ENCODE measurements around the gene S100A8.
"Not testable (repeated sequence)": the region's sequence is repeated elsewhere in the genome, so short reads cannot be mapped to it uniquely, and the experiment has no call there.

S100A8 gene

GRCh38 chr1:153349363-153350320 lies 41.2 kb downstream of the S100A8 start:
- Histone ChIP-seq H3K36me3 (ENCODE audit: control insufficient read depth in 5 of 5, insufficient read depth in 5 of 5, low read length in 5 of 5) (no peaks in the 10 kb centered on the region), H3K27me3 (ENCODE audit: control insufficient read depth in 5 of 5, insufficient read depth in 4 of 5, low read length in 5 of 5) (peaks cover 15 to 47% (median 28%) of the 10 kb centered on the region in 5 donors), H3K27ac (ENCODE audit: low read depth, low read length) (no peak overlapping the region)

GRCh38 chr1:153348511-153349362 lies 42.1 kb downstream of the S100A8 start, which contains the start of gene PGLYRP4:
Gene PGLYRP4 (minus strand): TSS chr1:153348841. CDS start chr1:153347932, 909 bp downstream.
- Histone ChIP-seq H3K4me3 (ENCODE audit: low read depth in 1 of 5, low read length in 5 of 5) (no peak within 1 kb of the TSS), H3K9me3 (ENCODE audit: control insufficient read depth in 5 of 5, low read length in 5 of 5) (no peaks in the 10 kb centered on the region), H3K27ac (ENCODE audit: low read depth, low read length) (no peak within 1 kb of the TSS), H3K36me3 (ENCODE audit: control insufficient read depth in 5 of 5, insufficient read depth in 5 of 5, low read length in 5 of 5) (no peaks in the 10 kb centered on the region), H3K27me3 (ENCODE audit: control insufficient read depth in 5 of 5, insufficient read depth in 4 of 5, low read length in 5 of 5) (peaks cover 15 to 52% (median 28%) of the 10 kb centered on the region in 5 donors), H3K4me1 (ENCODE audit: control insufficient read depth in 5 of 5, insufficient read depth in 5 of 5, low read length in 5 of 5) (no peaks in the 10 kb centered on the region), H3K9ac (ENCODE audit: low read length in 5 of 5) (no peak within 1 kb of the TSS)

More at GRCh38 chr1:153349363-153350320, 41.2 kb downstream of the S100A8 start:
- Histone ChIP-seq H3K4me3 (ENCODE audit: low read depth in 1 of 5, low read length in 5 of 5) (no peak overlapping the region), H3K4me1 (ENCODE audit: control insufficient read depth in 5 of 5, insufficient read depth in 5 of 5, low read length in 5 of 5) (no peaks in the 10 kb centered on the region), H3K9ac (ENCODE audit: low read length in 5 of 5) (no peak overlapping the region), H3K9me3 (ENCODE audit: control insufficient read depth in 5 of 5, low read length in 5 of 5) (no peaks in the 10 kb centered on the region)

GRCh38 chr1:153347856-153348255 lies 43.0 kb downstream of the S100A8 start:
- Histone ChIP-seq H3K27me3 (ENCODE audit: control insufficient read depth in 5 of 5, insufficient read depth in 4 of 5, low read length in 5 of 5) (peaks cover 15 to 52% (median 28%) of the 10 kb centered on the region in 5 donors), H3K9me3 (ENCODE audit: control insufficient read depth in 5 of 5, low read length in 5 of 5) (no peaks in the 10 kb centered on the region), H3K9ac (ENCODE audit: low read length in 5 of 5) (no peak overlapping the region), H3K27ac (ENCODE audit: low read depth, low read length) (no peak overlapping the region), H3K36me3 (ENCODE audit: control insufficient read depth in 5 of 5, insufficient read depth in 5 of 5, low read length in 5 of 5) (no peaks in the 10 kb centered on the region), H3K4me3 (ENCODE audit: low read depth in 1 of 5, low read length in 5 of 5) (no peak overlapping the region), H3K4me1 (ENCODE audit: control insufficient read depth in 5 of 5, insufficient read depth in 5 of 5, low read length in 5 of 5) (no peaks in the 10 kb centered on the region)

GRCh38 chr1:153347049-153347448 lies 43.8 kb downstream of the S100A8 start:
- not testable (repeated sequence) for H3K27ac ChIP-seq (ENCODE audit: low read depth, low read length); H3K4me3 ChIP-seq (ENCODE audit: low read depth in 1 of 5, low read length in 5 of 5); H3K9me3 ChIP-seq (ENCODE audit: control insufficient read depth in 5 of 5, low read length in 5 of 5); H3K36me3 ChIP-seq (ENCODE audit: control insufficient read depth in 5 of 5, insufficient read depth in 5 of 5, low read length in 5 of 5); H3K4me1 ChIP-seq (ENCODE audit: control insufficient read depth in 5 of 5, insufficient read depth in 5 of 5, low read length in 5 of 5); H3K9ac ChIP-seq (ENCODE audit: low read length in 5 of 5)
- peaks cover 15 to 52% (median 28%) of the 10 kb centered on the region in 5 donors for H3K27me3 ChIP-seq (ENCODE audit: control insufficient read depth in 5 of 5, insufficient read depth in 4 of 5, low read length in 5 of 5)

- Histone ChIP-seq H3K4me1 (ENCODE audit: control insufficient read depth in 5 of 5, insufficient read depth in 5 of 5, low read length in 5 of 5) (no peaks in the 10 kb centered on the region), H3K4me3 (ENCODE audit: low read depth in 1 of 5, low read length in 5 of 5) (no peak overlapping the region), H3K27ac (ENCODE audit: low read depth, low read length) (no peak overlapping the region), H3K9ac (ENCODE audit: low read length in 5 of 5) (no peak overlapping the region), H3K36me3 (ENCODE audit: control insufficient read depth in 5 of 5, insufficient read depth in 5 of 5, low read length in 5 of 5) (no peaks in the 10 kb centered on the region), H3K27me3 (ENCODE audit: control insufficient read depth in 5 of 5, insufficient read depth in 4 of 5, low read length in 5 of 5) (peaks cover 15 to 46% (median 27%) of the 10 kb centered on the region in 5 donors), H3K9me3 (ENCODE audit: control insufficient read depth in 5 of 5, low read length in 5 of 5) (no peaks in the 10 kb centered on the region)
These were observed 44.7 kb downstream of the S100A8 start for GRCh38 chr1:153346077-153346723.

- H3K27me3 ChIP-seq (ENCODE audit: control insufficient read depth in 5 of 5, insufficient read depth in 4 of 5, low read length in 5 of 5) = peaks cover 15 to 46% (median 27%) of the 10 kb centered on the region in 5 donors
- H3K4me3 ChIP-seq (ENCODE audit: low read depth in 1 of 5, low read length in 5 of 5) = no peak overlapping the region
- H3K27ac ChIP-seq (ENCODE audit: low read depth, low read length) = no peak overlapping the region
- H3K36me3 ChIP-seq (ENCODE audit: control insufficient read depth in 5 of 5, insufficient read depth in 5 of 5, low read length in 5 of 5) = no peaks in the 10 kb centered on the region
- no peaks in the 10 kb centered on the region for H3K9me3 ChIP-seq (ENCODE audit: control insufficient read depth in 5 of 5, low read length in 5 of 5)
- H3K9ac ChIP-seq (ENCODE audit: low read length in 5 of 5) = no peak overlapping the region
- H3K4me1 ChIP-seq (ENCODE audit: control insufficient read depth in 5 of 5, insufficient read depth in 5 of 5, low read length in 5 of 5) = no peaks in the 10 kb centered on the region
These were observed 45.4 kb downstream of the S100A8 start for GRCh38 chr1:153345187-153346076.

- Histone ChIP-seq H3K27ac (ENCODE audit: low read depth, low read length) (no peak overlapping the region), H3K9ac (ENCODE audit: low read length in 5 of 5) (no peak overlapping the region), H3K4me1 (ENCODE audit: control insufficient read depth in 5 of 5, insufficient read depth in 5 of 5, low read length in 5 of 5) (no peaks in the 10 kb centered on the region), H3K36me3 (ENCODE audit: control insufficient read depth in 5 of 5, insufficient read depth in 5 of 5, low read length in 5 of 5) (no peaks in the 10 kb centered on the region), H3K4me3 (ENCODE audit: low read depth in 1 of 5, low read length in 5 of 5) (no peak overlapping the region), H3K27me3 (ENCODE audit: control insufficient read depth in 5 of 5, insufficient read depth in 4 of 5, low read length in 5 of 5) (peaks cover 15 to 41% (median 26%) of the 10 kb centered on the region in 5 donors), H3K9me3 (ENCODE audit: control insufficient read depth in 5 of 5, low read length in 5 of 5) (no peaks in the 10 kb centered on the region)
These were observed 46.2 kb downstream of the S100A8 start for GRCh38 chr1:153344718-153345025.

GRCh38 chr1:153343811-153344717 lies 46.8 kb downstream of the S100A8 start:
- H3K4me3 ChIP-seq (ENCODE audit: low read depth in 1 of 5, low read length in 5 of 5) = no peak overlapping the region
- H3K27me3 ChIP-seq (ENCODE audit: control insufficient read depth in 5 of 5, insufficient read depth in 4 of 5, low read length in 5 of 5) = peaks cover 12 to 36% (median 21%) of the 10 kb centered on the region in 5 donors
- no peaks in the 10 kb centered on the region for H3K4me1 ChIP-seq (ENCODE audit: control insufficient read depth in 5 of 5, insufficient read depth in 5 of 5, low read length in 5 of 5)
- no peak overlapping the region for H3K27ac ChIP-seq (ENCODE audit: low read depth, low read length)
- no peak overlapping the region for H3K9ac ChIP-seq (ENCODE audit: low read length in 5 of 5)
- no peaks in the 10 kb centered on the region for H3K9me3 ChIP-seq (ENCODE audit: control insufficient read depth in 5 of 5, low read length in 5 of 5)
- H3K36me3 ChIP-seq (ENCODE audit: control insufficient read depth in 5 of 5, insufficient read depth in 5 of 5, low read length in 5 of 5) = no peaks in the 10 kb centered on the region

Measured in subcutaneous abdominal adipose tissue (tissue), 5 donors.